Activated naive CD8-positive, alpha-beta T cell treated with anti-CD3 and anti-CD28 coated beads, Interleukin-2, amount 50 U/mL, for 24 hours (primary cell): Measurements from ENCODE around the gene REL.
A peak's percentile ranks its signal among the peaks of the same experiment; 100 is the strongest.
"Not testable (repeated sequence)": the region's sequence is repeated elsewhere in the genome, so short reads cannot be mapped to it uniquely, and the experiment has no call there.

ENCODE experiments used
- ATAC-seq: fragments of 150-1000 bp; cut with Tn5 transposase; one replicate; pipeline ENCODE4 v1.10.0; 2021
- DNase-seq: peaks from one replicate; pipeline ENCODE4 v3.0.0; 2021
- H3K27ac Mint-ChIP-seq: one replicate; pipeline ENCODE4 v1.8.0; 2021; ENCODE audit warnings: mild to moderate bottlenecking, mixed read lengths
- H3K27me3 Mint-ChIP-seq: one replicate; pipeline ENCODE4 v1.8.0; 2021; ENCODE audit warnings: mixed read lengths
- H3K36me3 Mint-ChIP-seq: one replicate; pipeline ENCODE4 v1.8.0; 2021; ENCODE audit warnings: low read depth, mixed read lengths
- H3K4me1 Mint-ChIP-seq: one replicate; pipeline ENCODE4 v1.8.0; 2021; ENCODE audit warnings: mixed read lengths
- H3K4me3 Mint-ChIP-seq: one replicate; pipeline ENCODE4 v1.8.0; 2021; ENCODE audit warnings: mild to moderate bottlenecking, moderate library complexity, mixed read lengths
- H3K9me3 Mint-ChIP-seq: one replicate; pipeline ENCODE4 v1.8.0; 2021; ENCODE audit warnings: mixed read lengths

The REL gene

DNA sequence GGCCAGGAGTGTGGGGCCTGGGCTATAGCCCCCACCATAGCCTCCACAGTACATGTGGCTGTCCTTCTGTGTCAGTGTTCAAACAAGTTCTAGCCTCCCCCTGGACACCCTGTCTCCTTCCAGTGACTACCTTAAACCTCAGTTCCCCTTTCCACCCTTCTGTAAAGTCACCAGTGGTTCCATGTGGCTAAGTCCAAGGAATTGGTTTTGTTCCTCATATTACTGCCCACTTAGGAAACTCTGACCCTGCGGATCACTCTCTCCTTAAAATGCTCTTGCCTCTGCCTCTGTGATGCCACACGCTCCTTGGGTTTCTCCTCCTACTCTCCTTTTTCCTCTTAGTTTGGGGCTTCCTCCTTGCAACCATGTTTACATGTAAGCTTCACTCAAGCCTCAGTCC is 27.8 kb upstream of the REL start:
- Mint-ChIP-seq H3K4me1 (peaks cover 12% of the 10 kb centered on the region), H3K27ac (no peak overlapping the region), H3K4me3 (no peak overlapping the region), H3K9me3 (no peaks in the 10 kb centered on the region), H3K27me3 (no peaks in the 10 kb centered on the region), H3K36me3 (no peaks in the 10 kb centered on the region)
- ATAC-seq (no peak), DNase-seq (no peak)

DNA sequence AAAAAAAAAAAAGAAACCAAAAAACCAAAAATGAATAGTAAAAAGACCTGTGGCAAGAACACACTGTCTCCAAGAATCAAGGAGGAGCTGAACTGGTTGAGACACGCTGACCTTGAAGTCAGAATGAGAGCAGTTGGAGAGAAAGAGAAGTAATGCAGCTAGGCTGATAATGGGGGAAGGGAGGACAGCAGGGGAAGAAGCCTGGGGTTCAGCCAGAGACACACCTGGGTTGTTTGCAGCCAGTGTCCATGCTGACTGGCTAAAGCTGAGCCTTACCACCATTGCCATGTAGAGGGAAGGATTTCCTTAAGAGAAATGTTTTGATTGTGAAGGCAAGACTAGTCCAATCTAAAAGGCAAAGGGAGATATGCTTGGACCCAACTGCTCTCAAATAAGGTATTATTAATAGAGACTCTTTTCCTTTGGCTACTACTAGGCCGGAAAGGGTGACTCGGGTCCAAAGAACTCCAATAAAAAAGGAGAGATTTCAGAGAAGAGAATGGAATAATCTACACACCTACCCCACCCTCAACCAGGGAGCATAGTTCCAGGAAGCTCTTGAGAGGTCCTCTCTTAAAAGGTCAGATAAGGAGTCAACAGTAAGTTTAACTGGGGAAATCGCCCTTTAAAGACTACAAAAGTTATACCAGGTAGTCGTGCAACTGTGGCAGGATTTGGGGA is 25.2 kb upstream of the REL start:
- DNase-seq (no peak), ATAC-seq (peak; percentile 43)
- H3K4me1 Mint-ChIP-seq, result peaks cover 12% of the 10 kb centered on the region
- H3K27ac Mint-ChIP-seq, result no peak overlapping the region
- H3K9me3 Mint-ChIP-seq, result no peaks in the 10 kb centered on the region
- H3K36me3 Mint-ChIP-seq, result no peaks in the 10 kb centered on the region
- no peak overlapping the region for H3K4me3 Mint-ChIP-seq
- no peaks in the 10 kb centered on the region for H3K27me3 Mint-ChIP-seq

DNA sequence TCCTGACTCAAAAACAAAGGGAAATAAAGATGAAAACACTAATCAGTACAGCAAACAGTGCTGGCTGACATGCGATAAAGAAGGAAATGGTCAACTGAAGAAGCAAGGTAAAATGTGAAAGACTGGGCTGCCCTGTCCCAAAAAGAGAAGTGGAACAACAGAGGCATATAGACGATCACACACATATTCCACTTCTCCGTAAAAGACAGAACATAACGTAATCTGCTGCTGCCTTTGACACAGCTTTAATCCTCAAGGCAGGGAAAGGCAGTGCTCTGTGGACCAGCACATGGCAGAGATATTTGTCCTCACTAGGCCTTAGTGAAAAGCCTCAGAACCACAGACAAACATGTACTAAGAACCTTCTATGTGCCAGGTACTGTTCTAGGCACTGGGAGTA is 24.3 kb upstream of the REL start:
- Mint-ChIP-seq H3K9me3 (no peaks in the 10 kb centered on the region), H3K27ac (peak overlapping the region; percentile 2), H3K27me3 (no peaks in the 10 kb centered on the region), H3K36me3 (no peaks in the 10 kb centered on the region), H3K4me3 (no peak overlapping the region), H3K4me1 (peaks cover 16% of the 10 kb centered on the region)
- DNase-seq (no peak), ATAC-seq (no peak)

DNA sequence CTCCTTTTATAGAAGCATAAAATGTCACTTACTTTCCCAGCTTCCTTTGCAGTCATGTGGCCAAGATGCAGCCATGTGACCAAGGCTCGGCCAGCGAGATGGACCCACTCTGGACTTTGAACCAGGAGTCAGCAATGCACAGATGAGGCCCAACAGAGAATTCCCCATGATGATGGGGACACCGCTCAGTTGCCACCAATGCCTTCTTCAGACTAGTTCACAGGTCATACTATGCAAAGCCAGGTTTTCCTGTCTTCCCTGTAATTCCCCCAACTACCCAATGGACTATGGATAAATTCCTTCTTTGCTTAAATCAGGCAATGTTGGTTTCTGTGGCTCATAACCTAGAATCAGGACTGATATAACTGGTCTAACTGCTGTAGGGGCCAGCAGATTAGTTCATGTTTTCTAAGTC is 22.5 kb upstream of the REL start:
- ATAC-seq (no peak), DNase-seq (no peak)
- H3K27me3 Mint-ChIP-seq, result no peaks in the 10 kb centered on the region
- no peak overlapping the region for H3K27ac Mint-ChIP-seq
- H3K9me3 Mint-ChIP-seq, result peaks cover 5% of the 10 kb centered on the region
- no peak overlapping the region for H3K4me3 Mint-ChIP-seq
- H3K4me1 Mint-ChIP-seq, result peaks cover 26% of the 10 kb centered on the region
- H3K36me3 Mint-ChIP-seq, result no peaks in the 10 kb centered on the region

DNA sequence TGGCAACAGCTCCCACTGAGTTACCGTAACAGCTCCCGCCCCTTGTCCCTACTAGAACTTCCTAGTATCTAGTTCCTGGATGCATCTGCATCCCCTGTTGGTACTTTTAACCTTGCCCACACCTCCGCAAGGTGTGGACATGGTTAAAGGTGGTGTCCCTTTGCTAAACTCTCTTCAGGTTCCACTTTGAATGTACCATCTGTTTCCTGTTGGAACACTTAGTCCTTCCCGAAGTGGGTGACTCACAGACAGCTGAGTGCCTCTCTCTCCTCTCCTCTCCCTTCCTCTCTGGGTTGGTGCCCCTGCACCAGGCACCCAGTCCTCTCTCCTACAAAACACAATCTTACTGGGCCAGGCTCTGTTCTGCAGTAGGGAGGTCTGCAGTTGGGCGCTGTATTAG is 19.6 kb upstream of the REL start:
- peaks cover 13% of the 10 kb centered on the region for H3K9me3 Mint-ChIP-seq

DNA sequence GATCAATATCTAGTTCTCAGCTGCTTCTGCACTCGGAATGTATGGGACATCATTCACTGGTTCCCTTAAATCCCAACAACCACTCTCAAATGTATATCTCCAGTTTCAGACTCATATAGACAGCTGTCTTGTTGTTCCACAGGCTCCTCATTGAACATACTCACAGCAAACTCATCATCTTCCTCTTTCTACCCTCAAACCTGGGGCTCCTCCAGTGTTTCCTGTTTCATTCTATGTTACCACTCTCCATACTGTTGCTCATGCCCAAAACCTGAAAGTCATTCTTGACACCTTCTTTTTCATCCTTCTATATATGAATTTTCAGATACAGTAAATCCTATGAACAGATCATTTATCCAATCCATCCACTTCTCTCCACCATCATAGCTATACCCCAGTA is 18.7 kb upstream of the REL start:
- no peak overlapping the region for H3K27ac Mint-ChIP-seq
- H3K27me3 Mint-ChIP-seq, result no peaks in the 10 kb centered on the region
- H3K4me1 Mint-ChIP-seq, result peaks cover 21% of the 10 kb centered on the region
- peak; percentile 1 for DNase-seq
- peaks cover 20% of the 10 kb centered on the region for H3K9me3 Mint-ChIP-seq
- H3K36me3 Mint-ChIP-seq, result peaks cover 6% of the 10 kb centered on the region
- peak; percentile 15 for ATAC-seq
- no peak overlapping the region for H3K4me3 Mint-ChIP-seq

More for the DNA sequence above, 19.6 kb upstream of the REL start:
- no peaks in the 10 kb centered on the region for H3K27me3 Mint-ChIP-seq
- peaks cover 17% of the 10 kb centered on the region for H3K4me1 Mint-ChIP-seq
- no peak overlapping the region for H3K4me3 Mint-ChIP-seq
- peak overlapping the region; percentile 23 for H3K27ac Mint-ChIP-seq
- DNase-seq, result no peak
- no peak for ATAC-seq
- no peaks in the 10 kb centered on the region for H3K36me3 Mint-ChIP-seq

DNA sequence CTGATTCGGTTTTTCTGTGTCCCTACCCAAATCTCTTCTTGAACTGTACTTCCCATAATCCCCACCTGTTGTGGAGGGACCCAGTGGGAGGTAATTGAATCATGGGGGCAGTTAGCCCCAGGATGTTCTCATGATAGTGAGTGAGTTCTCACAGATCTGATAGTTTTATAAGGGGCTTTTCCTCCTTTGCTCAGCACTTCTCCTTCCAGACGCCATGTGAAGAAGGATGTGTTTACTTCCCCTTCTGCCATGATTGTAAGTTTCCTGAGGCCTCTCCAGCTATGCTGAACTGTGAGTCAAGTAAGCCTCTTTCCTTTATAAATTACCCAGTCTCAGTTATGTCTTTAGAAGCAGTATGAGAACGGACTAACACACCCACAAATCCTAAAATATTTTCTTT is 16.0 kb upstream of the REL start:
- peaks cover 20% of the 10 kb centered on the region for H3K36me3 Mint-ChIP-seq
- not testable (repeated sequence) for DNase-seq, ATAC-seq, H3K27me3 Mint-ChIP-seq, H3K27ac Mint-ChIP-seq, H3K4me3 Mint-ChIP-seq
- H3K9me3 Mint-ChIP-seq, result peaks cover 26% of the 10 kb centered on the region
- peaks cover 36% of the 10 kb centered on the region for H3K4me1 Mint-ChIP-seq

DNA sequence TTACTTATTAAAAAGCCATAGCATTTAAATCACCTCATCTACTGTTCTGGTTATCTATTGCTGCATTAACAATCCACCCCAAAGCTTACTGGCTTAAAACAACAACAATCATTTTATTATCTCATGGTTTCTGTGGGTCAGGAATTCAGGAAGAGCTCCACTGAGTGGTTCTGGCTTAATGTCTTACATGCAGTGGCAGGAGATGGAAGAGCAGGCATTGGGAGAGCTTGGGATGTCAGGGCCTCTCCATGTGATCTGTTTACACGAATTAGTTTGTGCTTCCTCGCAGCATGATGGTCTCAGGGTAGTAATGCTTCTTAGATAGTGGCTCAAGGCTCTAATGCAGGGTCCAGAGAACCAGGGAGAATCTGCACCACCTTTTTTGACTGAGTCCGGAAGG is 14.4 kb upstream of the REL start:
- Mint-ChIP-seq H3K4me1 (peaks cover 36% of the 10 kb centered on the region), H3K36me3 (peaks cover 20% of the 10 kb centered on the region), H3K27me3 (no peaks in the 10 kb centered on the region), H3K27ac (peak overlapping the region; percentile 38), H3K4me3 (no peak overlapping the region), H3K9me3 (peaks cover 26% of the 10 kb centered on the region)
- no peak for ATAC-seq
- DNase-seq, result no peak

DNA sequence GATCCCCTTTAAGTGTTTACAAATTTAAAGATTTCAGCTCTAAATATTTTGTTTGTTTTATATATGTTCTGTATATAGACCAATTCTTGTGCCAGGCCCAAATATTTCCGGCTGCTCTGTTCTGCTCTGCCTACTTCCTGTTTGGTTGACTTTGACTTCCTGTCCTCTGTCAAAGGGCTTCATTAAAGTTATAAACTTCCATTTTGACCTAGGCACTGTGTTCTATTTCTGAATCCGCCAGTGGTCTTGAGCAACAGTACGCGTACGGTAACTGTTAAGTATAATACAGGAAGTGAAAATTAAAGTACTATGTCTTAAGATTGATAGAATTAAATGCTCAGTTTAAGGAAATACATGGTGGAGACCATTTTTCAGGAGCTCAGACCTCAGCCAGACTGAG is 13.5 kb upstream of the REL start:
- H3K9me3 Mint-ChIP-seq, result peaks cover 21% of the 10 kb centered on the region
- DNase-seq (no peak), ATAC-seq (no peak)
- no peaks in the 10 kb centered on the region for H3K27me3 Mint-ChIP-seq
- peak overlapping the region; percentile 3 for H3K4me3 Mint-ChIP-seq
- H3K27ac Mint-ChIP-seq, result peak overlapping the region; percentile 89
- peaks cover 20% of the 10 kb centered on the region for H3K36me3 Mint-ChIP-seq
- peaks cover 36% of the 10 kb centered on the region for H3K4me1 Mint-ChIP-seq

DNA sequence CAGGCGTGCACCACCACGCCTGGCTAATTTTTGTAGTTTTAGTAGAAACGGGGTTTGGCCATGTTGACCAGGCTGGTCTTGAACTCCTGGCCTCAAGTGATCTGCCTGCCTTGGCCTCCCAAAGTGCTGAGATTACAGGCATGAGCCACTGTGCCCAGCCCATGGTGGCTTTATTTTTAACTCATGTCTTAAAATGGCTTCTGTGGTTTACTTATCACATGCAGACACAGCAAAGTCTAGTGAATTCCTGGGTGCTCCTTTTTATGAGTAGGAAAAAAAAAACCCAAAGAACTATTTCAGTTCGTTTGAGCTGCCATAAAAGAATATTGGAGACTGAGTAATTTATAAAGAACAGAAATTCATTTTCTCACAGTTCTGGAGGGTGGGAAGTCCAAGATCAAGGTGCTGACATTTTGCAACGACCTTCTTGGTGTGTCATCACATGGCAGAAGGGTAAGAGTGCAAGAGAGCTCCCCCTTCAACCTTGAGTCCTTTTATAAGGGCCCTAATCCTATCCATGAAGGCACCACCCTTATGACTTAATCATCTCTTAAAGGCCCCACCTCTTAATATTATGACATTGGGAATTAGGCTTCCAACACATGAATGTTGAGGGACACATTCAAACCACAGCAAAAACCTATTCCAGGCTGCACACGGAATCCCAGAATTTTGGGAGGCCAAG is 12.6 kb upstream of the REL start:
- no peak overlapping the region for H3K4me3 Mint-ChIP-seq
- no peak for DNase-seq
- peak; percentile 52 for ATAC-seq
- H3K27me3 Mint-ChIP-seq, result no peaks in the 10 kb centered on the region
- peaks cover 20% of the 10 kb centered on the region for H3K36me3 Mint-ChIP-seq
- peaks cover 21% of the 10 kb centered on the region for H3K9me3 Mint-ChIP-seq
- peaks cover 43% of the 10 kb centered on the region for H3K4me1 Mint-ChIP-seq
- H3K27ac Mint-ChIP-seq, result peak overlapping the region; percentile 89

DNA sequence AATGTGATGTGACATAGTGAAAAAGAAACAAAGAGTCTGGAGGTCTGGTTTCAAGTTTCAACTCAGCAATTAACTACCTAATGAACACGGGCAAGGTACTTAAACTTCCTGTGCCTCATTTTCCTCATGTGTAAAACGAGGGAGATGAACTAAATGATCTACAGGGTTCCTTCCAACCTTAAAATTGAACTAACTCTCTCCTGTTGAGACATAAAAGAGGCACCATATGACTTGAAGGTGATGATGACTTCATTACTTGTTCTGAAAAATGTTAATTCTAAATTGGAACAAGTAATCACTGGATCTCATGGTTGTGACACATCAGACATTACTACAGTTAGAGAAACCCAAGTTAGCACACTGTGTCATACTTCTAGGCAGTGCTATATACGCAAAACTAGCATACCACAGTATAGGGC is 8.9 kb upstream of the REL start:
- peak; percentile 96 for ATAC-seq
- H3K36me3 Mint-ChIP-seq, result peaks cover 14% of the 10 kb centered on the region
- no peaks in the 10 kb centered on the region for H3K27me3 Mint-ChIP-seq
- H3K4me3 Mint-ChIP-seq, result peak overlapping the region; percentile 6
- peaks cover 47% of the 10 kb centered on the region for H3K4me1 Mint-ChIP-seq
- peak overlapping the region; percentile 84 for H3K27ac Mint-ChIP-seq
- peaks cover 7% of the 10 kb centered on the region for H3K9me3 Mint-ChIP-seq
- DNase-seq, result no peak

DNA sequence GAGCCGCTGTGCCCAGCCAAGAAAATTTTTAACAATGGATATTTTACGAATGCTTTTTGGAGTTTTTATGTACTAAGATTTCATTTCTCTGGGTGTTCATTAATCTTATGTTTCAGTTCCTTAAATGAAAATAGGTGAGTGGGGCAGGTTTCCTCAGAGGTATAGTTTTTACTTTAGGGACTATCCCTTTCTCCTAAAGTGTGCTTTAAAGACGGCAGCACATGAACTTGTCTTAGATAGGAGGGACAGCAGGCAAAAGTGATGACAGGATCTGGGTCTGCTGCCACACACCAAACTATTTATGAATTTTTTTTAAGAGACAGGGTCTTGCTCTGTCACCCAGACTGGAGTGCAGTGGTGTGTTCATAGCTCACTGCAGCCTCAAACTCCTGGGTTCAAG is 8.0 kb upstream of the REL start:
- Mint-ChIP-seq H3K9me3 (no peaks in the 10 kb centered on the region), H3K4me1 (peaks cover 39% of the 10 kb centered on the region), H3K36me3 (peaks cover 6% of the 10 kb centered on the region), H3K27me3 (no peaks in the 10 kb centered on the region), H3K27ac (peak overlapping the region; percentile 84), H3K4me3 (peak overlapping the region; percentile 25)
- DNase-seq (no peak), ATAC-seq (peak; percentile 53)

DNA sequence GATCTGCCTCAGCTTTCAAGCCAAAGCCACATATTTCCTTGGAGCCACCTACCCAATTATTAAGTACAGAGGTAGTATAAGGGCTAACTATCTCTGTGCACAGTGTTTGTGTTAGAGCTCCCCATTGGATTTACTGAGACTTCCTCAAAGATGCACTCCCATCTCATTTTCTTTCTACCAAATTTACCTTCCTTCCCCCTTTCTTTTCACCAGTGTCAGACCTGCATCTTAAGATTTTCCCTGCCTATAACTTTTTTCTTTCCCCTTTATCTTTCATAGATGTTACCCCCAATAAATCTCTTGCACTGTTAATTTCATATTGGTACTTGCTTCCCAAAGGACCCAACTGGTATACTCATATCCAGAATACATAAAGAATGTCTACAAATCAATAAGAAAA is 5.9 kb upstream of the REL start:
- ATAC-seq (no peak), DNase-seq (no peak)
- H3K27ac Mint-ChIP-seq, result peak overlapping the region; percentile 47
- peaks cover 44% of the 10 kb centered on the region for H3K4me1 Mint-ChIP-seq
- no peaks in the 10 kb centered on the region for H3K9me3 Mint-ChIP-seq
- H3K36me3 Mint-ChIP-seq, result peaks cover 2% of the 10 kb centered on the region
- no peaks in the 10 kb centered on the region for H3K27me3 Mint-ChIP-seq
- no peak overlapping the region for H3K4me3 Mint-ChIP-seq

DNA sequence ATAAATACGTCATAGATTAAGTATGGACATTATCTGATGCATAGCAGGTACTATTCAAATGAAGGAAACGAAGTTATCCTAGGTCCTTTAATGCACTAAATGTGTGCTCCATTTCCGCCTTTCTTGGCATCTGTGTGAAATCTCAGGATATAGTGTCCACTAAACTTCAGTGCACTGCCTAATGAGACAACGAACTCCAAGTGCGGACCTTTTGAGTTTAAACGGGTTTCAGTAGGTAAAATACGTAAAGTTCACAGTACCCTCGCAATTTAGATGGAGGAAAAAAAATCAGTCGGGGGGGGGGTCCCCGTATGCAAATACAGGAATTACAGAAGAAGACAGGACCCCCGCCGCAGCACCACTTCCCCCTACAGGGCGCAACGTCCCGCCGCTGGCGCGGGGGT is 729 bp upstream of the REL start:
- no peaks in the 10 kb centered on the region for H3K9me3 Mint-ChIP-seq
- peak overlapping the region; percentile 98 for H3K27ac Mint-ChIP-seq
- H3K27me3 Mint-ChIP-seq, result no peaks in the 10 kb centered on the region
- DNase-seq (no peak), ATAC-seq (no peak)
- H3K4me3 Mint-ChIP-seq, result peak overlapping the region; percentile 99
- peaks cover 39% of the 10 kb centered on the region for H3K36me3 Mint-ChIP-seq
- H3K4me1 Mint-ChIP-seq, result peaks cover 22% of the 10 kb centered on the region

DNA sequence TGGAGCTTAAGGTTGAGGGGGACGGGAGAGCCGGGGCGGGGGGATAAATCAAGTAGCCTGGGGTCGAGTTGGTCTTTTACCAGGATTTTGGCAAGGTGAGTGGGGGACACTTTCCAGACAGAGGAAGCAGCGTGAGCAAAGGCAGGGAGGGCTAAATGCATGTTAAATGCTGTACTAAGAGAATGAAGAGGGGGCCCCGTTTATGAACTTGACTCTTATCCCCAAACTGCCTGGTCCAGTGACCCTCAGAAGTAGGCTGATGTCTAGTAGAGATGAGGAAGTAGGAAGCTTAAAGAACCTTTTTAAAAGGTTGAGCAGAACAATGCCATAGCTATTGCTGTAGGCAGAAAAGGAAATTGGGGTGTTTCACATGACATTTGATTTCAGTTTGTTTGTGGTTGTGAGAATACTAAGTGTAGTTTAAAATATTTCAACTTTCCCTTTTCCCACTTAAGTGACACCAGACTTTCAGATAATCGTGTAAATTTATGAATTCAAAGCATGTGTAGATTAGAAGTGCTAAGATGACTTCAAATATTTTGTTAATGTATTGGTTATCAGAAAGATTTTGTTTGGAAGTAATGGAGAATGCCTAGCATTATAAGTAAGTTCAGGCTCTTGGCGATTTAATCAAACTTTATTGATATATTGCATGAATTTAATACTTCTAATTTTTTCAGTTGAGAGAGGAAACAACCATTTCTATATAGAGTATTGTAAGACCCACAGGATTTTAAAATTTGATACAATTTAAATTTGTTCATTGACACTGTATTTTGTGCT is 1.8 kb downstream of the REL start:
- Mint-ChIP-seq H3K4me3 (peak overlapping the region; percentile 99), H3K4me1 (peaks cover 39% of the 10 kb centered on the region), H3K9me3 (no peaks in the 10 kb centered on the region), H3K27ac (peak overlapping the region; percentile 98), H3K27me3 (no peaks in the 10 kb centered on the region), H3K36me3 (peaks cover 56% of the 10 kb centered on the region)
- DNase-seq, result peak; percentile 40
- ATAC-seq, result peak; percentile 21
